BJ (cell line): ENCODE results near the gene TMEM269. TPM values are rescaled to one million over a fixed set of nuclear protein-coding genes. Genes with fewer than 3 reads are reported as not detected.

Source experiments
- CTCF ChIA-PET: fragments of 350-600 bp; formaldehyde crosslinking; extraction: SDS; loops from one replicate; lab custom pipeline; 2021; ENCODE audit warnings: antibody characterized with exemption, inconsistent platforms; lab: Yijun Ruan, JAX
- POLR2A ChIA-PET: fragments of 300-600 bp; sonication (Branson Sonifier 250); formaldehyde crosslinking; extraction: SDS; loops from one replicate; lab custom pipeline; 2021; ENCODE audit warnings: antibody characterized with exemption; lab: Charles Lee
- DNase-seq: peaks from one replicate; pipeline ENCODE4 v3.0.0-alpha.2; 2011; ENCODE audit warnings: low read depth
- H3K27me3 ChIP-seq: 2 replicates; pipeline ENCODE4 v1.6.0; 2011; ENCODE audit warnings: low read length; ENCODE audit not compliant: control insufficient read depth, insufficient read depth
- H3K36me3 ChIP-seq: 2 replicates; pipeline ENCODE4 v1.5.1; 2011; ENCODE audit warnings: low read length; ENCODE audit not compliant: control insufficient read depth, insufficient read depth
- H3K4me3 ChIP-seq: 2 replicates; pipeline ENCODE4 v1.5.1; 2011; ENCODE audit warnings: low read depth, mild to moderate bottlenecking, control low read depth, low read length
- polyA plus RNA-seq: library from polyadenylated mRNA; depleted of rRNA; stranded (reverse); fragments of >200 nt; gene quantifications from 2 replicates; pipeline ENCODE4 v1.2.3, GENCODE V29; 2011
- TF ChIP-seq, protein P1 (sequence below): IDR thresholded peaks from 2 replicates; pipeline ENCODE4 v1.5.1; 2011; ENCODE audit warnings: low read depth, mild to moderate bottlenecking, control low read depth, inconsistent platforms, low read length, moderate library complexity; ENCODE audit not compliant: insufficient read depth

The TMEM269 gene
- polyA plus RNA-seq, 1 experiment = not detected

GRCh38 chr1:42815941-42816584 lies 31.3 kb downstream of the TMEM269 start:
- DNase-seq = no peak
- TF ChIP-seq, protein P1, sequence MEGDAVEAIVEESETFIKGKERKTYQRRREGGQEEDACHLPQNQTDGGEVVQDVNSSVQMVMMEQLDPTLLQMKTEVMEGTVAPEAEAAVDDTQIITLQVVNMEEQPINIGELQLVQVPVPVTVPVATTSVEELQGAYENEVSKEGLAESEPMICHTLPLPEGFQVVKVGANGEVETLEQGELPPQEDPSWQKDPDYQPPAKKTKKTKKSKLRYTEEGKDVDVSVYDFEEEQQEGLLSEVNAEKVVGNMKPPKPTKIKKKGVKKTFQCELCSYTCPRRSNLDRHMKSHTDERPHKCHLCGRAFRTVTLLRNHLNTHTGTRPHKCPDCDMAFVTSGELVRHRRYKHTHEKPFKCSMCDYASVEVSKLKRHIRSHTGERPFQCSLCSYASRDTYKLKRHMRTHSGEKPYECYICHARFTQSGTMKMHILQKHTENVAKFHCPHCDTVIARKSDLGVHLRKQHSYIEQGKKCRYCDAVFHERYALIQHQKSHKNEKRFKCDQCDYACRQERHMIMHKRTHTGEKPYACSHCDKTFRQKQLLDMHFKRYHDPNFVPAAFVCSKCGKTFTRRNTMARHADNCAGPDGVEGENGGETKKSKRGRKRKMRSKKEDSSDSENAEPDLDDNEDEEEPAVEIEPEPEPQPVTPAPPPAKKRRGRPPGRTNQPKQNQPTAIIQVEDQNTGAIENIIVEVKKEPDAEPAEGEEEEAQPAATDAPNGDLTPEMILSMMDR = no peak
- CTCF ChIA-PET = interaction anchor here (1.6 to 2.2 kb wide), 3 partner anchors 9 to 257 kb away, joined by 4 to 6 read pairs (median 6); no protein-coding TSS in a partner anchor

GRCh38 chr1:42816585-42817439 lies 32.0 kb downstream of the TMEM269 start, which contains the start of the genes ERMAP and SVBP:
ERMAP (plus strand) TSS chr1:42817122; CDS start chr1:42830449, 13,327 bp downstream.
SVBP (minus strand) TSS chr1:42817397; CDS start chr1:42816544, 853 bp downstream.
- TF ChIP-seq, protein P1 = no peak
- peak within 1 kb of the TSS; percentile 73 for H3K4me3 ChIP-seq
- no peak for DNase-seq
- no peaks in the 10 kb centered on the region for H3K36me3 ChIP-seq
- ChIA-PET POLR2A (interaction anchor here (0.7 to 1.0 kb wide), 3 partner anchors 30 to 1713 kb away, joined by 3 to 4 read pairs (median 3); partner anchors contain the start of gene P3H1), CTCF (interaction anchor here (1.3 to 2.2 kb wide), 4 partner anchors 9 to 256 kb away, joined by 3 to 6 read pairs (median 5); no protein-coding TSS in a partner anchor)
- no peaks in the 10 kb centered on the region for H3K27me3 ChIP-seq

More at GRCh38 chr1:42815941-42816584, 31.3 kb downstream of the TMEM269 start:
- Histone ChIP-seq H3K36me3 (no peaks in the 10 kb centered on the region), H3K27me3 (no peaks in the 10 kb centered on the region), H3K4me3 (peak overlapping the region; percentile 73)
- POLR2A ChIA-PET = interaction anchor here (0.8 kb wide), 1 partner anchor 30 kb away, joined by 3 read pairs; the partner anchor contains the start of gene ZNF691

DNA sequence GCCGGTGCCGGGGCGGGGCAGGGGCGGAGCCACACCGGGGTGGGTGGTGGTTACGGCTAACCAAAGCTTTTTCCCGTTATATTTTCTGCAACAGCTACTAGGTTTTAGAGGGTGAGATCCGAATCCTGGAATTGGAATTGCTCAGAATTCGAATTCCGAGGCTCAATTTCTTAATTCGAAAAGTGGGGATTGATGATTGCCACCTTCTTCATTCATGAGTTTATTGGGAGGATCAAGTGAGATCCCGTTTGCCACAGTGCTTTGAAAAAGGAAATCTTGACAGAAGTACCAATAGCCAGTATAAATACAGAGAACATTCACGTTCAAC lies 32.6 kb downstream of the TMEM269 start:
- no peaks in the 10 kb centered on the region for H3K27me3 ChIP-seq
- POLR2A ChIA-PET = interaction anchor here (0.7 to 1.0 kb wide), 3 partner anchors 30 to 1713 kb away, joined by 3 to 4 read pairs (median 3); partner anchors contain the start of gene P3H1
- no peak for DNase-seq
- CTCF ChIA-PET = interaction anchor here (1.3 to 2.2 kb wide), 3 partner anchors 21 to 256 kb away, joined by 3 to 6 read pairs (median 4); no protein-coding TSS in a partner anchor
- TF ChIP-seq, protein P1 = no peak
- no peaks in the 10 kb centered on the region for H3K36me3 ChIP-seq
- H3K4me3 ChIP-seq = peak overlapping the region; percentile 44

GRCh38 chr1:42817976-42818375 lies 33.2 kb downstream of the TMEM269 start:
- ChIA-PET CTCF (interaction anchor here (1.3 to 2.2 kb wide), 3 partner anchors 20 to 255 kb away, joined by 3 to 6 read pairs (median 4); no protein-coding TSS in a partner anchor), POLR2A (interaction anchor here (1.0 kb wide), 2 partner anchors 29 to 51 kb away, joined by 3 read pairs; partner anchors contain the start of gene P3H1)
- no peaks in the 10 kb centered on the region for H3K36me3 ChIP-seq
- H3K27me3 ChIP-seq = no peaks in the 10 kb centered on the region
- DNase-seq = no peak
- TF ChIP-seq, protein P1 = no peak
- H3K4me3 ChIP-seq = no peak overlapping the region
